Endodermal cell (in vitro differentiated cells): ENCODE data around the gene SLC36A3. TPM values are rescaled to one million over a fixed set of nuclear protein-coding genes. Genes with fewer than 3 reads are reported as not detected.

ENCODE experiments used
- DNase-seq: peaks from one replicate; pipeline ENCODE4 v3.0.0-alpha.2; 2017
- H3K27ac ChIP-seq: 2 replicates; pipeline ENCODE4 v1.5.1; 2013; ENCODE audit warnings: mild to moderate bottlenecking, low read depth, low read length, moderate library complexity
- H3K27me3 ChIP-seq: 2 replicates; pipeline ENCODE4 v1.6.1; 2013; ENCODE audit warnings: mild to moderate bottlenecking, low read length, moderate library complexity; ENCODE audit not compliant: insufficient read depth, control insufficient read depth, poor library complexity, severe bottlenecking
- H3K36me3 ChIP-seq: 2 replicates; pipeline ENCODE4 v1.7.0; 2013; ENCODE audit warnings: mild to moderate bottlenecking, low read length, moderate library complexity; ENCODE audit not compliant: control insufficient read depth, insufficient read depth
- H3K4me1 ChIP-seq: one replicate; pipeline ENCODE4 v1.7.0; 2013; ENCODE audit warnings: low read length; ENCODE audit not compliant: control insufficient read depth, insufficient read depth
- H3K4me3 ChIP-seq: 2 replicates; pipeline ENCODE4 v1.5.1; 2013; ENCODE audit warnings: mild to moderate bottlenecking, low read length, moderate library complexity
- H3K9ac ChIP-seq: 2 replicates; pipeline ENCODE4 v1.6.1; 2013; ENCODE audit warnings: mild to moderate bottlenecking, low read length, moderate library complexity; ENCODE audit not compliant: poor library complexity, severe bottlenecking; ENCODE audit errors: extremely low read depth
- H3K9me3 ChIP-seq: 2 replicates; pipeline ENCODE4 v1.6.1; 2013; ENCODE audit warnings: mild to moderate bottlenecking, low read length, moderate library complexity; ENCODE audit not compliant: control insufficient read depth
- H3K27ac Mint-ChIP-seq: 2 replicates; pipeline ENCODE4 v1.8.0; 2020; ENCODE audit warnings: mixed read lengths
- H3K27me3 Mint-ChIP-seq: 2 replicates; pipeline ENCODE4 v1.8.0; 2021; ENCODE audit warnings: mild to moderate bottlenecking, mixed read lengths; ENCODE audit not compliant: insufficient read depth
- H3K36me3 Mint-ChIP-seq: 2 replicates; pipeline ENCODE4 v1.8.0; 2020; ENCODE audit warnings: low read depth, mixed read lengths
- H3K4me1 Mint-ChIP-seq: 2 replicates; pipeline ENCODE4 v1.8.0; 2020; ENCODE audit warnings: mixed read lengths
- H3K4me3 Mint-ChIP-seq: 2 replicates; pipeline ENCODE4 v1.8.0; 2020; ENCODE audit warnings: mild to moderate bottlenecking, moderate library complexity, mixed read lengths
- H3K9me3 Mint-ChIP-seq: 2 replicates; pipeline ENCODE4 v1.8.0; 2020; ENCODE audit warnings: mild to moderate bottlenecking, mixed read lengths
- WGBS, 2 experiments: methylation state at CpG; one replicate each; pipeline versions ENCODE4 v1.1.5 to v1.1.7; 2013; ENCODE audit warnings: missing lambda C conversion rate in 2 of 2, mixed read lengths in 1 of 2; ENCODE audit not compliant: insufficient coverage in 1 of 2, insufficient read length in 1 of 2; 5-methylcytosine and 5-hydroxymethylcytosine counted together
- long read RNA-seq, 4 experiments: library from polyadenylated mRNA in 2 of 4; library from RNA in 1 of 4; library from capped mRNA in 1 of 4; stranded (forward) in 3 of 4; unstranded in 1 of 4; transcript quantifications; one replicate each; pipeline ENCODE4 v2.0.0, GENCODE V29; 2020 to 2021; ENCODE audit warnings: inconsistent platforms in 1 of 4
- polyA plus RNA-seq, 2 experiments: library from polyadenylated mRNA; stranded (reverse); fragments of 50-300 nt; gene quantifications; one replicate each; pipeline ENCODE4 v1.2.3, GENCODE V29; 2013
- total RNA-seq, 2 donors: library from RNA; stranded (reverse); fragmentation: NEBNext Ultra II Directional in 1 of 2; extraction: Animal tissue kit (Norgen Biotek cat#: 25700) in 1 of 2; gene quantifications; 2 replicates in 1 of 2; 3 replicates in 1 of 2; pipeline ENCODE4 v1.2.1, GENCODE V29; 2021
- TF ChIP-seq, protein P1 (sequence below): fragments of 200-600 bp; sonication (generic); conservative IDR thresholded peaks from 2 replicates; pipeline ENCODE4 v1.5.0; 2021; ENCODE audit warnings: antibody characterized with exemption, mild to moderate bottlenecking

Gene SLC36A3
- total RNA-seq, result not detected
- polyA plus RNA-seq (2013, experiment 1 of 2), result not detected
- not detected for polyA plus RNA-seq (2013, experiment 2 of 2)
- long read RNA-seq, experiment 1, result 0 reads
- long read RNA-seq, experiment 2, result 0 reads
- long read RNA-seq, experiment 3, partial matches to known transcripts, result 0 of 1 reads
- long read RNA-seq, experiment 3, other reads (novel, unspliced or antisense), result 1 of 1 reads
- long read RNA-seq, experiment 4, result 0 reads

DNA sequence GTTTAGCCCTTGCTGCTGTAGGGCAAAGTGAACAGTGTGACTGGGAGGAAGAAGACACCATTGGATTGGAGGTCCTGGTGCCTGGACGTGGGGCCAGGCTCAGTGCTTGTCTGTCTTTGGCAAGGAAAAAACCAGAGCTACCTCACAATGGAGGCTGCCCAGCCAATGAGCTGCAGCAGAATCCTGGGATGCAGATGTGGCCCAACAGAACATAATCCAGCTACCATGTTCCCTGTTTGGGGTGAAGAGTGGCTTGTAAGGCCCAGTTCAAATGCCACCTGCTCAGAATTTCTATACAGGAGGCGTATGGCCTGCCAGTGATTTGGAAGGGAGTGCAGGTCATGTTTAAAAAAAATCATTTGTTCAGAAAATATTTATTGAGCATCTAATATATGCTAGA, at the start of gene SLC36A3:
TSS of gene SLC36A3 (minus strand) at position 101 of the 400 bp plus-strand sequence. CDS start 412 bp downstream, outside the sequence.
- Histone ChIP-seq H3K27me3 (no peaks in the 10 kb centered on the region), H3K9ac (no peak within 1 kb of the TSS), H3K4me3 (no peak within 1 kb of the TSS), H3K9me3 (peaks cover 13% of the 10 kb centered on the region), H3K36me3 (no peaks in the 10 kb centered on the region), H3K4me1 (peaks cover 8% of the 10 kb centered on the region), H3K27ac (no peak within 1 kb of the TSS)
- H3K27me3 Mint-ChIP-seq, result peaks cover 6% of the 10 kb centered on the region
- H3K4me3 Mint-ChIP-seq, result no peak within 1 kb of the TSS
- DNase-seq, result no peak
- H3K9me3 Mint-ChIP-seq, result peaks cover 7% of the 10 kb centered on the region
- peak within 1 kb of the TSS; percentile 41 for H3K27ac Mint-ChIP-seq
- peaks cover 17% of the 10 kb centered on the region for H3K4me1 Mint-ChIP-seq
- H3K36me3 Mint-ChIP-seq, result no peaks in the 10 kb centered on the region
- TF ChIP-seq, protein P1, sequence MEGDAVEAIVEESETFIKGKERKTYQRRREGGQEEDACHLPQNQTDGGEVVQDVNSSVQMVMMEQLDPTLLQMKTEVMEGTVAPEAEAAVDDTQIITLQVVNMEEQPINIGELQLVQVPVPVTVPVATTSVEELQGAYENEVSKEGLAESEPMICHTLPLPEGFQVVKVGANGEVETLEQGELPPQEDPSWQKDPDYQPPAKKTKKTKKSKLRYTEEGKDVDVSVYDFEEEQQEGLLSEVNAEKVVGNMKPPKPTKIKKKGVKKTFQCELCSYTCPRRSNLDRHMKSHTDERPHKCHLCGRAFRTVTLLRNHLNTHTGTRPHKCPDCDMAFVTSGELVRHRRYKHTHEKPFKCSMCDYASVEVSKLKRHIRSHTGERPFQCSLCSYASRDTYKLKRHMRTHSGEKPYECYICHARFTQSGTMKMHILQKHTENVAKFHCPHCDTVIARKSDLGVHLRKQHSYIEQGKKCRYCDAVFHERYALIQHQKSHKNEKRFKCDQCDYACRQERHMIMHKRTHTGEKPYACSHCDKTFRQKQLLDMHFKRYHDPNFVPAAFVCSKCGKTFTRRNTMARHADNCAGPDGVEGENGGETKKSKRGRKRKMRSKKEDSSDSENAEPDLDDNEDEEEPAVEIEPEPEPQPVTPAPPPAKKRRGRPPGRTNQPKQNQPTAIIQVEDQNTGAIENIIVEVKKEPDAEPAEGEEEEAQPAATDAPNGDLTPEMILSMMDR, result no peak
- 87 to 100% methylated on average over 1 to 2 of the region's 2 CpGs for WGBS, 2 experiments

DNA sequence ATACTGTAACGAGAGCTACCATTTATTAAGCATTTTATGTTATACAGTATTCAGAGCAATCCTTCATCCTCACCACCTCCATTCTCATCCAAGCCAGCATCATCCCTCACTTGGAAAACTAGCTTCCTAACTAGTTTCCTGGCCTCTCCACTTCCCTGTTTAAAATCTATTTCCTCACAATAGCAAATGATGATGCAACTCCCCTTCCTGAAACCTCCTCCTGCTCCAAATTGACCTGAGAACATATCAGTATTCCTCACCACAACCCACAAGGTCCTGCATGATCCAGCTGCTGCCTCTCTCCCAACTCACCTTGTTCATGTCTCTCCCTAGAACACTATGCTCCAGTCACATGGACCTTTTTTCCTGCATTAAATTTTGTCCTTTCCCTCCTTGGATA, 48.1 kb upstream of the SLC36A3 start:
- no peak overlapping the region for H3K27ac Mint-ChIP-seq
- Histone ChIP-seq H3K27me3 (no peaks in the 10 kb centered on the region), H3K9ac (no peak overlapping the region), H3K36me3 (no peaks in the 10 kb centered on the region), H3K9me3 (peaks cover 24% of the 10 kb centered on the region), H3K4me3 (peak overlapping the region; percentile 39), H3K27ac (no peak overlapping the region), H3K4me1 (peaks cover 21% of the 10 kb centered on the region)
- H3K4me3 Mint-ChIP-seq, result no peak overlapping the region
- DNase-seq, result no peak
- no peaks in the 10 kb centered on the region for H3K36me3 Mint-ChIP-seq
- peaks cover 16% of the 10 kb centered on the region for H3K9me3 Mint-ChIP-seq
- H3K4me1 Mint-ChIP-seq, result peaks cover 31% of the 10 kb centered on the region
- TF ChIP-seq, protein P1, result no peak
- peaks cover 6% of the 10 kb centered on the region for H3K27me3 Mint-ChIP-seq
- 89 to 95% methylated on average over 1 of the region's 1 CpG for WGBS, 2 experiments

DNA sequence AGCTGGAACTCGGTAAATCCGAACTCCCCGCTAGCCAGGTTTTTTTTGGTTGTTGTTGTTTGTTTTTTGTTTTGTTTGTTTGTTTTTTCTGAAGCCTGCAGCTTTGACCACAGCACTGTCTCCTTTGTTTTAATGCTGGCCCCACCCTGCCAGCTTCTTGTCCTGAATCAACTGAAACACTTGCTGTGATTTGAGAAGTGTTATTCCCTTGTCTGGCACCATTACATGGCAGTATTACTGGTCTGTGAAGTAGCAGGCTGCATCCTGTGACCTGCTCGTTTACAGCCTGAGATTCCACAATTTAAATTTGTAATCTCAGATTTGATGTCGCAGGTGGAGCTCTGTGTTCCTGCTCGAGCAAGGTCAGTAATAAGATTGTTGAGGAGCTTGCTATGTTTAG, 45.2 kb upstream of the SLC36A3 start:
- peaks cover 24% of the 10 kb centered on the region for H3K9me3 ChIP-seq
- peaks cover 10% of the 10 kb centered on the region for H3K27me3 Mint-ChIP-seq

More for the DNA sequence above, 45.2 kb upstream of the SLC36A3 start:
- Mint-ChIP-seq H3K4me3 (peak overlapping the region; percentile 4), H3K4me1 (peaks cover 52% of the 10 kb centered on the region), H3K27ac (peak overlapping the region; percentile 90), H3K9me3 (peaks cover 11% of the 10 kb centered on the region), H3K36me3 (no peaks in the 10 kb centered on the region)
- TF ChIP-seq, protein P1, result no peak
- Histone ChIP-seq H3K9ac (peak overlapping the region; percentile 42), H3K36me3 (no peaks in the 10 kb centered on the region), H3K27ac (no peak overlapping the region), H3K27me3 (no peaks in the 10 kb centered on the region), H3K4me3 (peak overlapping the region; percentile 48), H3K4me1 (peaks cover 35% of the 10 kb centered on the region)
- peak; percentile 88 for DNase-seq
- 18 to 65% methylated on average over 3 to 6 of the region's 6 CpGs for WGBS, 2 experiments
